Prostate gland (tissue), 2 donors: ENCODE results near the gene MYADM.

Experiments used
- POLR2A ChIP-seq: fragments of 450-650 bp; IDR thresholded peaks from one replicate; pipeline ENCODE4 v1.6.1; 2016; ENCODE audit warnings: antibody characterized with exemption, mild to moderate bottlenecking
- POLR2AphosphoS5 ChIP-seq: sonication (generic); formaldehyde crosslinking; IDR thresholded peaks from one replicate; pipeline ENCODE4 v1.6.1; 2017; ENCODE audit warnings: antibody characterized with exemption
- TF ChIP-seq, protein P1 (sequence below), 4 experiments: fragments of 200-600 bp in 2 of 4; fragments of 450-650 bp in 2 of 4; sonication (generic) in 2 of 4; IDR thresholded peaks; 1 replicate in 3 of 4; 2 replicates in 1 of 4; pipeline ENCODE4 v1.5.1; 2016 to 2019; ENCODE audit warnings: antibody characterized with exemption in 4 of 4, mild to moderate bottlenecking in 2 of 4, moderate library complexity in 2 of 4

DNA sequence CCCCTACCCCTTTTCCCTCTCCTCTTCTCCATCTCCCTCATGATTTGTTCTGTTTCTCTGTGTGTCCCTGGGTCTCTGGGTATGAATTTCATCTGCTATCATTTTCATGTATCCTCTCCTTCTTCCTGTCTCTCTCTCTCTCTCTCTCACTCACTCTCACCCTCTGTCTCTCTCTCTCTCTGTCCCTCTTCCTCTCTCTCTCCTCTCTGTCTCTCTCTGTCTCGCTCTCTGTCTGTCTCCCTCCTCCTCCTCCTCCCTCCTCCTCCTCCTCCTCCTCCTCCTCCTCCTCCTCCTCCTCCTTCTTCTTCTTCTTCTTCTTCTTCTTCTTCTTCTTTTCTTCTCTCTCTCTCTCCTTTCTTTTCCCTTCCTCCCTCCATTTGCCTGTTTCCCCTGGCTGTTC lies 38.1 kb downstream of the MYADM start:
- TF ChIP-seq, protein P1, sequence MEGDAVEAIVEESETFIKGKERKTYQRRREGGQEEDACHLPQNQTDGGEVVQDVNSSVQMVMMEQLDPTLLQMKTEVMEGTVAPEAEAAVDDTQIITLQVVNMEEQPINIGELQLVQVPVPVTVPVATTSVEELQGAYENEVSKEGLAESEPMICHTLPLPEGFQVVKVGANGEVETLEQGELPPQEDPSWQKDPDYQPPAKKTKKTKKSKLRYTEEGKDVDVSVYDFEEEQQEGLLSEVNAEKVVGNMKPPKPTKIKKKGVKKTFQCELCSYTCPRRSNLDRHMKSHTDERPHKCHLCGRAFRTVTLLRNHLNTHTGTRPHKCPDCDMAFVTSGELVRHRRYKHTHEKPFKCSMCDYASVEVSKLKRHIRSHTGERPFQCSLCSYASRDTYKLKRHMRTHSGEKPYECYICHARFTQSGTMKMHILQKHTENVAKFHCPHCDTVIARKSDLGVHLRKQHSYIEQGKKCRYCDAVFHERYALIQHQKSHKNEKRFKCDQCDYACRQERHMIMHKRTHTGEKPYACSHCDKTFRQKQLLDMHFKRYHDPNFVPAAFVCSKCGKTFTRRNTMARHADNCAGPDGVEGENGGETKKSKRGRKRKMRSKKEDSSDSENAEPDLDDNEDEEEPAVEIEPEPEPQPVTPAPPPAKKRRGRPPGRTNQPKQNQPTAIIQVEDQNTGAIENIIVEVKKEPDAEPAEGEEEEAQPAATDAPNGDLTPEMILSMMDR (IDR thresholded peaks at IDR 0.05): no peak
- TF ChIP-seq POLR2A (no peak), POLR2AphosphoS5 (no peak)
